NCI-H2227 treated with DMSO at 0.1 percent for 48 hours (cell line): ENCODE data around the gene EPS8L1.

ENCODE experiments used
- DNase-seq: peaks from one replicate; lab custom pipeline; 2025; lab: John Stamatoyannopoulos, UW

Gene EPS8L1

DNA sequence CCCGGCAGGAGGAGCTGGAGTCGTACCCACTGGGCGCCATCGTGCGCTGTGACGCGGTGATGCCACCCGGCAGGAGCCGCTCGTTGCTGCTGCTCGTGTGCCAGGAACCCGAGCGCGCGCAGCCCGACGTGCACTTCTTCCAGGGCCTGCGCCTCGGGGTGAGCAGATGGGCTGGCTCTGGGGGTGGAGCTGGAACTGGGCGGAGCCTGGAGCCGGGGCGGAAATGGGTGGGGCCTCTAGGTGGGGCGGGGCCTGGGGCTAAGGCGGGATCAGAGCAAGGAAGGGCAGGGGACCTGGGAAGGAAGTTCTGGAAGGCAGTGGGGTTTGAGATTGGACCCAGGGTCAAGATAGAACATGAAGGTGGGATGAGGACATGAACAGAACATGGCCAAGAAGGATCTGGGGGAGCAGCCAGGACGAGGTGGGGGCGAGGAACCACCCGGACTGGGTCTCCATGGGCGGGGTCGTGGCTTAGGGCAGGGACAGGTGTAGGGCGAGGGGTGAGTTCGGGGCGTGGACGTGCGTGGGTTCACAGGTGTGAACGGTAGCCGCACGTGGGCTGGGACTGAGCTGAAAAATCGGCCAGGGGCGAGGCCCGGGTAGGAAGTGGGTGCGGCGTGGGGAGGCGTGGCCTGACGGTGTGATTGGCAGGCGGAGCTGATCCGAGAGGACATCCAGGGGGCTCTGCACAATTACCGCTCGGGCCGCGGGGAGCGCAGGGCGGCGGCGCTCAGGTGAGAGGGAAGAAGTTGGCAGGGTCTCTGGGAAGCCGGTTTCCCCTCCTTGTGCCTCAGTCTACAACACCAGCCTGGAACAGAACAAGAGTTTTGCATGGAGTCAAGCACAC is 4.7 kb downstream of the EPS8L1 start:
- DNase-seq, result peak; percentile 98

DNA sequence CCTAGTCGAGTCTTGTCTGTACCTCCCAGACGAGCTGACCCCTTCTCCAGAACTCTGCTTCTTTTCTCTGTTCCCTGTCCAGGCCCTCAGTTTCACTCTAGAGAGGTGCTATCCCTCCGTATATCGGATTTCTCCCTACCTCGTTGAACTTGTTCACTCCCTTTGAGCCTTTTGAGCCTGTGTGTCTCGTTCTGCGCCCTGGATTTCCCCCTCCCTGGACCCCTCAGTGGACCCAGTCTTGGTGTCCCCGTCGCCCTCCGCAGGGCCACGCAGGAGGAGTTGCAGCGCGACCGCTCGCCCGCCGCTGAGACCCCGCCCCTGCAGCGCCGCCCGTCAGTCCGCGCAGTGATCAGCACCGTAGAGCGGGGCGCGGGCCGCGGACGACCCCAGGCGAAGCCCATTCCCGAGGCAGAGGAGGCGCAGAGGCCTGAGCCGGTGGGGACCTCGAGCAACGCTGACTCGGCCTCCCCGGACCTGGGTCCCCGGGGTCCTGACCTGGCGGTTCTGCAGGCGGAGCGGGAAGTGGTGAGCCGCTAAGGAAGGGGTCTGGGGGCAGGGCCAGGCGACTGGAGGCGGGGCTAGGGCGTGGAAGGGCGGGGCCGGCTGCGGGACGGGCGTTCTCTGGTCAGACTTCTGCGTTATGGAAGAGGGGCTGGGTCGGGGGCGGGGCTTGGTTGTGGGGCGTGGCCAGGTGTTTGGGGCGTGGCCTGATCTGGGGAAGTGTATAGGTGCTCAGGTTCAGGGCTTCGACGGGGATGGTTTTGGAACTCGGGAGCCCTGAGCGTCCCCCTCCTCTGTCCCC is 5.5 kb downstream of the EPS8L1 start:
- DNase-seq, result peak; percentile 92

DNA sequence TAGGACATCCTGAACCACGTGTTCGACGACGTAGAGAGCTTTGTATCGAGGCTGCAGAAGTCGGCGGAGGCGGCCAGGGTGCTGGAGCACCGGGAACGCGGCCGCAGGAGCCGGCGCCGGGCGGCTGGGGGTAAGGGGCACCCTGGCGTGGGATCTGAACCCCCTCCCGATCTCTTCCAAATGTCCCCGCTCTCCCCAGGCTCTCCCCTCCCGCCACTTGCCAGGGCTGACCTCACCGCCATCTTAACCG is 6.0 kb downstream of the EPS8L1 start:
- DNase-seq, result no peak

DNA sequence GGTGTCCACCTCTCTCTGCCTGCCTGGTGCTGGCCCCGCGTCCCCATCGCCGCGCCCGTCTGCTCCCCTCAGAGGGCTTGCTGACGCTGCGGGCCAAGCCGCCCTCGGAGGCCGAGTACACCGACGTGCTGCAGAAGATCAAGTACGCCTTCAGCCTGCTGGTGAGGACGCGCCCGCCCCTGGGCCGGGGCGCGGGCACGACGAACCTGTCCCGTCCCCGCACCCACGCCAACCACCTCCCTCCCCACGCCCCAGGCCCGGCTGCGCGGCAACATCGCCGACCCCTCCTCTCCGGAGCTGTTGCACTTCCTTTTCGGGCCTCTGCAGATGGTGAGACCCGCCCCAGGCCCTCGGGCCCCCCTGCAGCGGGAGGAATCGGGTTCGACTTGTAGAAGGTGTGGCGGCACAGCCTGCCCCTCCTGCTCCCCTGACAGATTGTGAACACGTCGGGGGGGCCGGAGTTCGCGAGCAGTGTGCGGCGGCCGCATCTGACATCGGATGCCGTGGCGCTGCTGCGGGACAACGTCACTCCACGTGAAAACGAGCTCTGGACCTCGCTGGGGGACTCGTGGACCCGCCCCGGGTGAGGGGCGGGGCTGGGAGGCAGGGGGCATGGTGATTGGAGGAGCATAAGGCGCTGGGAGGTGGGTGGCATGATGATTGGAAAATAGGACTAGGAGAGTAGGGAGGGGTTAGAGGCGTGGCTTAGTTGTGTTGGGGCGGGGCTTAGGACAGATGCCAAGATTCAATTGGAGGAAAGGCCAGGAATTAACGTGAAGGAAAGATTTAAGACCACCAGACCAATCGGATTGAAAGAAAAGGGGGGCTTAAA is 6.6 kb downstream of the EPS8L1 start:
- peak; percentile 29 for DNase-seq

DNA sequence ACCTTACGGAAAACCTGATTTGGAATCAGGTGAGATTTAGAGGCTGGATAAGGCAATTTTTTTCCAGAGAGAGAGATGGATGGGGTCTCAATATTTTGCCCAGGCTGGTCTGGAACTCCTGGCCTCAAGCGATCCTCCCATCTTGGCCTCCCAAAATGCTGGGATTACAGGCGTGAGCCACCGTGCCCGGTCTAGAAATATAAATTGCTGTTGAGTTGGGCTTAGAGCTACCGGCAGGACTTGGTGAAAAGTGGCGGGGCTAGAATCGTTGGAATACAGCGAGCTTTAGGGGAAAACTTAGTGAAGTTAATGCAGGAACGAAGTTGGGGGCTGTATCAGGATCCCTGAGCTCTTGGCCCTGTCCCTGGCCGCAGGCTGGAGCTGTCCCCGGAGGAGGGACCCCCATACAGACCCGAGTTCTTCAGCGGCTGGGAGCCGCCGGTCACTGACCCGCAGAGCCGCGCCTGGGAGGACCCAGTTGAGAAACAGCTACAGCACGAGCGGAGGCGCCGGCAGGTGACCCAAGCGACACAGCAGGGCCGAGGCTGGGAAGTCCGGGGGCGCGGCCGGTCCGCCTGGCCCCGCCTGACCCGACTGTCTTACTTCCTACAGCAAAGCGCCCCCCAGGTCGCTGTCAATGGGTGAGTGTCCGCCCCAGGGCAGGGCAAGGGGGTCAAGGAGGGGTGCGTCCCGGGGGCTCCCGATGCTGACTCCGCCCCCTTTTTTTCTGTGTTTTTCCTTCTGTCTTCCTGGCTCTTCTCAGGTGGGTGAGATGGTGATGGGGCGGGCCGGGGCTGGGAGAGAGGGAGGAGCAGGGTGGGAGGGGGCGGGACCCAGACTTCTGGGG is 7.6 kb downstream of the EPS8L1 start:
- DNase-seq, result no peak

DNA sequence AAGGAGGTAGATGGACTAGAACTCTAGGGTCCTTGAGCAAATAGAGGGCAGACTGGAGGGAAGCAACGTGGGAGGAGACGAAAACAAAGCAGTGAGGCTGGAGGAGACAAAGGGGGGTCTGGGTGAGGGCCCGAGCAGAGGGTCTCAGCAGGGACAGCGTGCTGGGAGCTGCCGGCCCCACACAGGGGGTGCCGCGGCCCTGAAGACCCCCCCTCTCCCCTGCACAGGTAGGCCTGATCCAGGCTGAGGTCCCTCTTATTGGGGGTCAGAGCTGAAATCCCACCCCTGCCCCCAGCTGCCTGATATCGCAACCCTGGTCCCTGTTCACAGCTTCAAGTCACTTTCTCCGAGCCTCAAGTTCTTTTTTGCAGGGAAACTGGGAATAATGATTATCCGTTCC is 8.7 kb downstream of the EPS8L1 start:
- DNase-seq, result no peak

DNA sequence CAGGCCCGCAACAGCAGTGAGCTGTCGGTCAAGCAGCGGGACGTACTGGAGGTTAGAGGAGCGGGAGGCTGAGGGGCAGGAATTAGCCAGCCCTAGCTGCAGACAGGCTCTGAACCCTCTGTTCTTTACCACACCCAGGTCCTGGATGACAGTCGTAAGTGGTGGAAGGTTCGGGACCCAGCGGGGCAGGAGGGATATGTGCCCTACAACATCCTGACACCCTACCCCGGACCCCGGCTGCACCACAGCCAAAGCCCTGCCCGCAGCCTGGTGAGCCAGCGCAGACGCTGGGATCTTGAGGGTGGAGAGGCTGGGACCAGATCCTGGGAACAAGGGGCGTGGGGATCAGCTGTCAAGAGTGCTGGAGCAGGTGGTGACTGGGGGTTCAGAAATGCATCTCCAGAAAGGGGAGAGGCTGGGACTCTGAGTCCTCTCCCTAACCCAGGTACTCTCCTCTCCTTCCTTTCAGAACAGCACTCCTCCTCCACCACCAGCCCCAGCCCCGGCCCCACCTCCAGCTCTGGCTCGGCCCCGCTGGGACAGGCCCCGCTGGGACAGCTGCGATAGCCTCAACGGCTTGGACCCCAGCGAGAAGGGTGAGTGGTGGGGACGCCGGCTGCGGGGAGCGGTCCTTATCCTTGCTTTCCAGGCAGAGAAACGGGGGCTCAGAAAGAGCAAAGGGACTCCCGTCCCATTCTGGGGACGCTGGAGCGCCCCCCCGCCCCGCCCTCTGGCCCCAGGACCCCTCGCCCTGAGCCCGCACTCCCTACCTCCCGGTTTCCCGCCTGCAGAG is 10.4 kb downstream of the EPS8L1 start:
- no peak for DNase-seq

DNA sequence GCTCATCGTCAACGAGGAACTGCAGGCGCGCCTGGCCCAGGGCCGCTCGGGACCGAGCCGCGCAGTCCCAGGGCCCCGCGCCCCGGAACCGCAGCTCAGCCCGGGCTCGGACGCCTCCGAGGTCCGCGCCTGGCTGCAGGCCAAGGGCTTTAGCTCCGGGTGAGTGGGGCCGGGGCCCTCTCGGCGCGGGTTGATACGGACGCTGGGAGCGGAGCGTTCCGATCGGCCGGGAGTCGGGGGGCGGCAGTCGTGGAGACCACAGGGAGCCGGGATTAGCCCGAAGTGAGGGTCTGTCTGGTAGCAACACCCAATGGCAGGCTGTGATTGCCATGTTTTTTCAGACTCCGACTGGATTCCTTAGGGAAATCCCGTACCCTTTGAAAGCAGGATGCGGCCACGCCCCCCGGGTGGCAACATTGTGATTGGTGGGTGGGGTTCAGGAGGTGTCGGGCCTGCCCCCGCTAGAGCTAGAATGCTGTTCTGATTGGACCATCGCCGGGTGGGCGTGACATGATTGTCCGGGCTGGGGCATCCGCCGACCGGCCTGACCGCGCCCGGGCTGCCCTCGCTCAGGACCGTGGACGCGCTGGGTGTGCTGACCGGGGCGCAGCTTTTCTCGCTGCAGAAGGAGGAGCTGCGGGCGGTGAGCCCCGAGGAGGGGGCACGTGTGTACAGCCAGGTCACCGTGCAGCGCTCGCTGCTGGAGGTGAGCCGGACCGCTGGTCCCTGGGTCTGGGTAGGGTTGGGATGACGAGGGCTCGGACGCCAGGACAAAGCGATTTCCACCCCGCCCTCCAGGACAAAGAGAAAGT is 11.3 kb downstream of the EPS8L1 start:
- DNase-seq, result peak; percentile 87

DNA sequence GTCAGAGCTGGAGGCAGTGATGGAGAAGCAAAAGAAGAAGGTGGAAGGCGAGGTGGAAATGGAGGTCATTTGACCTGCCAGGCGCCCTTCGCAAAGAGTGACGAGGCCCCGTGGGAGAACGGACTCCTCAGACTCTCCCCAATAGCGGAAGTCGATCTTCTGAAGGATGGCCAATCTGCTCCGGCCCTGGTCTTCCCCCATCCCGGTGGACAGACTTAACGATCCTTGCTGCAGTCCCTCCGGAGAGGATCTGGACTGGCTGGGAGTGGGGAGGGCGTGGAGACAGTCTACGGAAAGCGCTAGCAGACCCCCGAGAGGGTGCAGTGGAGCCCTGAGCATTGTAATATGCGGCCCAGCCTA is 11.9 kb downstream of the EPS8L1 start:
- DNase-seq, result no peak

DNA sequence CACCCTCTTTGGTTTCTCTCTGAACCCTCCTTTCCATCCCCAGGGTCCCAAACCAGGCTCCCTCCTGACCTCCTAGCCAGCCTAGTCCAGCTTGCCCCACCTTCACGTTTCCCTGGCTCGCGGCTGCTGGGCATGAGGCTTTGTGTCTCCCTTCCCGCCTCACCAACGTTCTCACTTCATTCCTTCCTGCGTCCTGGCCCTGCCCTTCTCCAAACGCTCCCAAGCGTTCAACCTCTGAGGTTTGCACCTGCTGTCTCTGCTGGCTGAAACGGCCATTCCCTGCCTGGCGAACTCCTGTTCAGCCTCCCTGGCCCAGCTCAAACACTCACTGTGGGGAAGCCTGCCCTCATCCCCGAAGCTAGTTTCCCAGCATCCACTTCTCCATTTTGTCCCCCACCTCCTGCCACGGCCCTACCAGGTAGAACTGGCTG is 12.4 kb downstream of the EPS8L1 start:
- DNase-seq, result no peak

DNA sequence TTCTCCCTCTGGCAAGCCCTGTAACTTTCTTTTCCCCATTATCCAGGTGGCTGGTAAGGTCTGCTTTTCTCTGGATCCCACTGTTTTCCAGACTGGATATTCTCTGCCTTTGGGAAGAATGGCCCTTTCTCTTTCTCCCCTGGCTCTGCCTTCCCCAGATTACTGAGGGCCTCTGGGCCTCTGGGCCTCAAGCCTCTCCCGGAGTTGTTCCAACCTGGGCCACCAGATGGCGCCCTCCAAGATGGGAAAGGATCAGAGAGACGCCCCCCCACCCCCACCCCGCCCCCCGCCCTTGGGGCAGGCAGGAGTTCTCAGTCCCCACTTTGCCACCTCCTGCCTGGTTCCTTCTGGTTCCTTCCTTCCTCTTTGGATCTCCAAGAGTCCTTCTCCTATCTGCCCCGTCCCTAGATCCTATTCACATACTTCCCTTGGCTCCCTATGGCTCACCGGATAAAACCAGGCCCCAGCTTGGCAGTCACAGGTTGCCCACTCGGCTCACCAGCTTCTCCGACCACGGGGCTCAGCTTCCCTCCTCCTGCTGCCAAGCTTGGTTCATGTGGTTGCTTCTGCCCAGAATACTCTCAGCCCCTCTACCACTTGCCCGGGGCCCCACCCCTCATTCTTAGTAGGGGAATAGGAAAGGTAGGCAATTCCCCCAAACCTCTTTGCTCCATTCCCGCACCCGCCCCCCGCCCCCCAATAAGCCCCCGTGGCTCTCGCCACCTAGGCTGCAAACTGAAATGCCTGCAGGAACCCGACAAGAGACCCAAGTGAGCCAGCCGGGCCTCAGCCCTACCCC is 13.1 kb downstream of the EPS8L1 start:
- DNase-seq, result peak; percentile 79

DNA sequence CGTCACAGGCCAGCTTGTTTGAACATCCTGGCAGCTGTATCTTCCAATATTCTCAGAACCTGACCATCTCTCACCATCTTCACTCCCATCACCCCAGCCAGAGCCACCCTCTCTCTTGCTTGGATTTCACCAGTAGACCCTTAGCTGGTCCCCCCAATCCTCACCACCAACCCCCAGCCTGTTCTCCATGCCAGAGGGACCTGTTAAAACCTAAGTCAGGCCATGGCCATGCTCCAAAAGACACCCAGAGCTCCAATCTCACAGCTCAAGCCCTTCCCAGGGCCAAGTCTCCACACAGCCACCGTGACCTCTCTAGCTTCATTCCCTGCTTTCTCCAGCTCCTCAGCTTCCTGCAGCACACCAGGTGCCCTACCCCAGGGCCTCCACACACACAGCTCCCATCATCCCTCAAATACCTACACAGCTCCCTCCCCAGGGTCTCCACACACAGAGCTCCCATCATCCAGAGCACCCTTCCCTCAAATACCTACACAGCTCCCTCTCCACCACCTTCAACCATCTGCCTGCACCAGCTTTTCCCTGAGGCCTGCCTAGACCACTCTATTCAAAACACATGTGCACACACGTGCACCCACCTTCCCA is 13.8 kb downstream of the EPS8L1 start:
- DNase-seq, result no peak

DNA sequence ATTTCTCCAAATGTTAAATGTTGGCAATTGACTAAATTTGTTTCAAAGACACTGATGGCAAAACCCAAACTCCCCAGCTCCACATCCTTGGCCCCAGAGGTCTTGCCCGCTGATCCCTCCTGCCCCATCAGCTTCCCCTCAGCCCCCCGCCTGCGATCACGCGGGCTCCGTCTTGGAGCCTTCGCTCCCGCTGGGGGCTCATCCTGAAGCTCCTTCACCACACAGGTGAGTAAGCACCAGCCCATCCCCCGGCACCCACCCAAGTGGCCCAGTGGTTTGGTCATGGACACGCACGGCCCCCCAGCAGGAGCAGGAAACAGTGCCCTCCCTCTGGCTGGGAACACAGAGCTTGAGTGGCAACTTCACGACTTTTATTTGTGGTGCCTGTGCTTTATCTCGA is 14.9 kb downstream of the EPS8L1 start:
- DNase-seq, result no peak

DNA sequence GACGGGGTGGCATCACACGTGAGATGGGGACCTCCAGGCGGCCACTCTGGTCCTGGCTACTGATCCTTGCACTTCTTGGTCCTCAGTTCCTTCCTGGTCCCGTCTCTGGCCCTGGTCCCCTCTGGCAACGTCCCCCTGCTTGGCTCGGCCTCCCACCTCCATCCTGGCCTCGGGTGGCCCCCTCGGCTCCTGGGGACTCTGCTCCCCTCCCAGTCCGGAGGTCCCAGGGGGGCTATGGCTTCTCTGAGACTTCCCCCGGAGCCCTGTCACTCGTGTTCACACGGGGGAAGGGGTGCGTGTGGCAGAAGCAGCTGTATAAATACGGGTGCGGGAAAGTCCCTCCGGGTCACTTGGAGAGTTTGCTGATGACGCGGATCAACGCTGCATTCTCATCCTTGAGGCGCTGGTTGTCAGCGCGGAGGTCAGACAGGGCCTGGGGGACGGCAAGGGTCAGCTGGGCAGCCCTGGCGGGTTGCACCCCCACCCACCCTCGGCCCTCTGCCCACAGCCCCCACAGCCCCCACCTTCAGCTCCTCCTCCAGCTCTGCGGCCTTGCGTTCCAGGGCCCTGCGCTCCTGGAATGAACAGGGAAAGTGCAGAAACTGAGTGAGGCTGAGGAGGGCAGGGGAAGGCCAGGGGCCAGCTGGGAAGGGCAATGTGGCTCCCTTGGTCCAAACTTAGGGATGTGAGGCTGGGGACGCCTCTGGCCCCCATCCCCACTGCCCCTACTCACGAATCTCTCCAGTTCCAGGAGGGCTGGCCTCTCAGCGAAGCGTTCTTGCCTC is 15.6 kb downstream of the EPS8L1 start:
- no peak for DNase-seq

DNA sequence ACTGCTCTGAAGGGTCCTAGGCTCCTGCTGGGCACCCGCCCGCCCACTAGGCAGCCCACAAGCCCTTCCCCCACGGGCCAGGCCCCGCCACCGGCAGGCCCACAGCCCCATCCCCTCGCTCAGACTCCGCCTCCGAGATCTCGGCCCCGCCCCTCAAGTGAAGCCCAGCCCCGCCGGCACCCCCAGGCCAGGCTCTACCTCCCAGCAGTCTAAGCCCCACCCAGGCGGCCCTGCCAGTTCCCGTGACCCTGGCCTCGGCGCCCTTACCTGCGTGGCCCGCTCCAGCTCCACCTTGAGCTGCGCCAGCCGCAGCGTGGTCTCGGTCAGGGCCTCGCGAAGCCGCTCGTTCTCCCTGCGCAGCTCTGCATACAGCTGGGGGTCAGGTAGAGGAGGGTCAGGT is 16.3 kb downstream of the EPS8L1 start:
- no peak for DNase-seq

DNA sequence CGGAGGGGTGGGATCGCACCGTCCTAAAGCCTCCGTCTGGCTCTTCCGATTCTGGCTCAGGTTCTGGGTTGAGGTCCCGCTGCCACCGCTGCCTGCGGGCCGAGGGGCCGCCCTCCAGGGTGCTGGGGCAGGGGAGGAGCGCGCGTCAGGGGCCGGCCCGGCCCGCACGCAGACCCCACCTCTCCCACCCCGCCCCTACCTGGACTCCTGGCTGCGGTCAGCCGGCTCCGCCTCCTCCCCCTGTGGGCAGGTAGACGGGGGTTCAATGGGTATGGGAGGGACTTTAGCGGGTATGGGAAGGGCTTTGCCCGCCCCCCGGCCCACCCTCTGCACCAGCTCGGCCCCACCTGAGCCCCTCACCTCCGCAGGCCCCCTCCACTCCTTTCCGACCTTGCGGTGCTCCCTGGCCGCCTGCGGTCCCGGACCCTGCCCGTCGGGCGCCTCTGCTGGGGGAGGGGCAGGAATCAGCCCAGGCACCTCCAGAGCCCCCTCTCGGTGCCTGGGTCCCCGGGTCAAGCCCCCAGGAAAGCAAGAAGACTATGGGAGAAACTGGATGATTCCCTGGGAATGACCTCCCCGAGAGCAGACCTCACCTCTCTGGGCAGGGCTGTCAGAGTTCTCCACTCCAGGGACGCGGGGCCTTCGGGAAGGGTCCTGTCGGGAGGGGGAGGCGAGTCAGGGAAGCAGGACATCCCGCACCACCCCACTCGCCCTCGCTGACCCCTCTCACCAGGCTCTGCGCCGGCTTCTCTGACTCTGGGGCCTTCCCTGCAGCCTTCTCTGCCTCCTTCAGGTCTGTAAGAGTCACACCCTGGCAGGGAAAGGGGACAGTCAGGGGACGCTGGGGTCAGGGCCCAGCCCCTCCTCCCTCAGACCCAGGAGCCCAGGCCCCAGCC is 17.0 kb downstream of the EPS8L1 start:
- no peak for DNase-seq
